WERI-Rb-1 (cell line): ENCODE data around the gene P2RY14.

Source experiments
- DNase-seq: peaks from one replicate; pipeline ENCODE4 v3.0.0-alpha.2; 2020
- H3K27ac ChIP-seq: fragments of 250-450 bp; sonication (Bioruptor Pico); 2 replicates; pipeline ENCODE4 v1.5.1; 2020; ENCODE audit warnings: mild to moderate bottlenecking, moderate library complexity
- H3K27me3 ChIP-seq: fragments of 250-450 bp; sonication (Bioruptor Pico); 2 replicates; pipeline ENCODE4 v1.5.1; 2021; ENCODE audit warnings: mild to moderate bottlenecking, low read depth, moderate library complexity; ENCODE audit not compliant: insufficient read depth, severe bottlenecking
- H3K36me3 ChIP-seq: fragments of 250-450 bp; sonication (Bioruptor Pico); 2 replicates; pipeline ENCODE4 v1.5.1; 2020; ENCODE audit warnings: mild to moderate bottlenecking, moderate library complexity
- H3K4me3 ChIP-seq: 2 replicates; pipeline ENCODE4 v1.5.1; 2011; ENCODE audit warnings: low read depth, mild to moderate bottlenecking, control low read depth, low read length
- H3K9me3 ChIP-seq: fragments of 250-450 bp; sonication (Bioruptor Pico); 2 replicates; pipeline ENCODE4 v1.5.1; 2021; ENCODE audit warnings: mild to moderate bottlenecking, moderate library complexity; ENCODE audit not compliant: severe bottlenecking
- TF ChIP-seq, protein P1 (sequence below): IDR thresholded peaks from 2 replicates; pipeline ENCODE4 v1.5.1; 2011; ENCODE audit warnings: low read depth, mild to moderate bottlenecking, control low read depth, inconsistent platforms, low read length

P2RY14 gene

DNA sequence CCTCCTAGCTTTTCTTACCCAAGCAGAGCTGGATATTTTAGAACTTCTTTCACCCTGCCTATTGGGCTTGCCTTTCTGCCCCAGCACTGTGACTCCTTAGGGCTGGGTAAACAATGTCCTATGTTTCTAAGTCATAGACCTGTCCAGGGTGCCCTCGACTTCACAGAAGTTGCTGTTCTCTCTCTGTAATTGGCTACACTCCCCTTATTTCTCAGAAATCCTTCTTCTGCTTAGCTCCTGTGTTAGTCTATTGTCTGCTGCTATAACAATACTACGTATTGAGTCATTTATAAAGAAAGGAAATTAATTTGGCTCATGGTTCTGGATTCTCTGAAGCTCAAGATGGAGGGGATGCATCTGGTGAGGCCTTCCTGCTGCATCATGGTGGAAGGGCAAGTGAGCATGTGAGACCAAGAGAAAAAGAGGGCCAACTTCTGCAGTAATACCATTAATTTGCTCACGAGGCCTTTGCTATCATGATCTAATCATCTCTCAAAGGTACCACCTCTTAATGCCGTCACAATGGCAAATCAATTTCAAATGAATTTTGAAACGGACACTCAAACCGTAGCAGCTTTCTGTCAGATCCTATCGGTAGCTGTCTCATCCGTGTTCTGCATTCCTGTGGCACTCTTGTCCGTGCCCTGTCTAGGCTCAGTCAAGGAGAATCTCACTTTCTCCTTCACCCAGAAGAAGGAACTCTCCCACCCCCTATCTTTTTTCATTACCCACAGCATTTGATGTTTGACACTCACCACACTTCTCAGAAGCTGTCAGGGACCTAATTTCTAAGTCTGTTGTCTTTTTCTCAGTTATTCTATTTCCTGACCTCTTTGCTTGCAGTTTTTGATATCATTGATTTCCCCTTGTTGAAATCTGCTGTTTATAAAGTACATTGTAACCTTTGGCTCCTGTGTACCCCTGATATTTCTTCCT lies 53.0 kb downstream of the P2RY14 start:
- DNase-seq = no peak
- H3K27me3 ChIP-seq = no peaks in the 10 kb centered on the region
- H3K27ac ChIP-seq = no peak overlapping the region
- TF ChIP-seq, protein P1, sequence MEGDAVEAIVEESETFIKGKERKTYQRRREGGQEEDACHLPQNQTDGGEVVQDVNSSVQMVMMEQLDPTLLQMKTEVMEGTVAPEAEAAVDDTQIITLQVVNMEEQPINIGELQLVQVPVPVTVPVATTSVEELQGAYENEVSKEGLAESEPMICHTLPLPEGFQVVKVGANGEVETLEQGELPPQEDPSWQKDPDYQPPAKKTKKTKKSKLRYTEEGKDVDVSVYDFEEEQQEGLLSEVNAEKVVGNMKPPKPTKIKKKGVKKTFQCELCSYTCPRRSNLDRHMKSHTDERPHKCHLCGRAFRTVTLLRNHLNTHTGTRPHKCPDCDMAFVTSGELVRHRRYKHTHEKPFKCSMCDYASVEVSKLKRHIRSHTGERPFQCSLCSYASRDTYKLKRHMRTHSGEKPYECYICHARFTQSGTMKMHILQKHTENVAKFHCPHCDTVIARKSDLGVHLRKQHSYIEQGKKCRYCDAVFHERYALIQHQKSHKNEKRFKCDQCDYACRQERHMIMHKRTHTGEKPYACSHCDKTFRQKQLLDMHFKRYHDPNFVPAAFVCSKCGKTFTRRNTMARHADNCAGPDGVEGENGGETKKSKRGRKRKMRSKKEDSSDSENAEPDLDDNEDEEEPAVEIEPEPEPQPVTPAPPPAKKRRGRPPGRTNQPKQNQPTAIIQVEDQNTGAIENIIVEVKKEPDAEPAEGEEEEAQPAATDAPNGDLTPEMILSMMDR = no peak
- no peaks in the 10 kb centered on the region for H3K36me3 ChIP-seq
- peaks cover 2% of the 10 kb centered on the region for H3K9me3 ChIP-seq
- H3K4me3 ChIP-seq = no peak overlapping the region

DNA sequence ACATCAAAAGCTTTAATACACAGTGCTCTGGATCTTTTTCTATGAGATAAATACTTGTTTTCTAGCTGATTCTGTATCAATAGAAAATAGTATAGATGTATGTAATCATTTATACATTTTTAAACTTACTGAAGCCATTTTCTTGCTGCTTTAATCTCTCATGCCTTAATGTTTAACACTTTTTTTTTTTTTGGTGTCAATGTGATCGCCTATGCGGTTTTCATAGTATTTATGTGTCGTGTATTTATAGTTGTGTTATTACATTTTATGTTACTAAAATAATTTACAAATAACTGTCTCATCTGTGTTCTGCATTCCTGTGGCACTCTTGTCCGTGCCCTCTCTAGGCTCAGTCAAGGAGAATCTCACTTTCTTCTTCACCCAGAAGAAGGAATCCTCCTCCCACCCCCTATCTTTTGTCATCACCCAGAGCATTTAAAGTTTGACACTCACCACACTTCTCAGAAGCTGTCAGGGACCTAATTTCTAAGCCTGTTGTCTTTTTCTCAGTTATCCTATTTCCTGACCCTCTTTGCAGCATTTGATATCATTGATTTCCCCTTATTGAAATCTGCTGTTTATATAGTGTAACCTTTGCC lies 54.0 kb downstream of the P2RY14 start:
- TF ChIP-seq, protein P1 = no peak
- Histone ChIP-seq H3K27me3 (no peaks in the 10 kb centered on the region), H3K9me3 (peaks cover 2% of the 10 kb centered on the region), H3K4me3 (no peak overlapping the region), H3K27ac (no peak overlapping the region), H3K36me3 (no peaks in the 10 kb centered on the region)
- DNase-seq = no peak

- DNase-seq = no peak
- Histone ChIP-seq H3K36me3 (no peaks in the 10 kb centered on the region), H3K27me3 (no peaks in the 10 kb centered on the region), H3K27ac (no peak overlapping the region), H3K9me3 (peaks cover 2% of the 10 kb centered on the region), H3K4me3 (no peak overlapping the region)
- TF ChIP-seq, protein P1 = no peak
Measured at GRCh38 chr3:151219056-151219455, 59.3 kb downstream of the P2RY14 start.

DNA sequence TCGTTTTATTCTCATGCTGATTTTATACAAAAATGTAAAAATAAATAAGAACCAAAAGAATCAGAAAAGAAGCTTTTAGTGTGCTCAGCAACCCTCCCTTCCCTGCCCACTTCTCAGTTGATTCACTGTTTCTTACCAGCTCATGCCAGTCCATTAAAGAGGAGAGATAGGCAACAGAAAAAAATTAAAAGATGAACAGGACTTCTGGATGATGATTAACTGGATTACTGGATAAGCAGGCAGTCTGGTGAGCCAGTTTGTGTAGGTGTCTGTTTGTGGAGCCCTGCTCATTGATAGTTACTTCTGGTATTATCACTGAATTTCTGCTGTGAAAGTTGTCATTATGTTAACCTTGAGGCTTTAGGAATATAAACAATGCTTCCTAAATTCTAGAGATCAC lies 60.2 kb downstream of the P2RY14 start:
- no peak for DNase-seq
- TF ChIP-seq, protein P1 = no peak
- Histone ChIP-seq H3K36me3 (no peaks in the 10 kb centered on the region), H3K4me3 (no peak overlapping the region), H3K9me3 (peaks cover 2% of the 10 kb centered on the region), H3K27me3 (no peaks in the 10 kb centered on the region), H3K27ac (no peak overlapping the region)

DNA sequence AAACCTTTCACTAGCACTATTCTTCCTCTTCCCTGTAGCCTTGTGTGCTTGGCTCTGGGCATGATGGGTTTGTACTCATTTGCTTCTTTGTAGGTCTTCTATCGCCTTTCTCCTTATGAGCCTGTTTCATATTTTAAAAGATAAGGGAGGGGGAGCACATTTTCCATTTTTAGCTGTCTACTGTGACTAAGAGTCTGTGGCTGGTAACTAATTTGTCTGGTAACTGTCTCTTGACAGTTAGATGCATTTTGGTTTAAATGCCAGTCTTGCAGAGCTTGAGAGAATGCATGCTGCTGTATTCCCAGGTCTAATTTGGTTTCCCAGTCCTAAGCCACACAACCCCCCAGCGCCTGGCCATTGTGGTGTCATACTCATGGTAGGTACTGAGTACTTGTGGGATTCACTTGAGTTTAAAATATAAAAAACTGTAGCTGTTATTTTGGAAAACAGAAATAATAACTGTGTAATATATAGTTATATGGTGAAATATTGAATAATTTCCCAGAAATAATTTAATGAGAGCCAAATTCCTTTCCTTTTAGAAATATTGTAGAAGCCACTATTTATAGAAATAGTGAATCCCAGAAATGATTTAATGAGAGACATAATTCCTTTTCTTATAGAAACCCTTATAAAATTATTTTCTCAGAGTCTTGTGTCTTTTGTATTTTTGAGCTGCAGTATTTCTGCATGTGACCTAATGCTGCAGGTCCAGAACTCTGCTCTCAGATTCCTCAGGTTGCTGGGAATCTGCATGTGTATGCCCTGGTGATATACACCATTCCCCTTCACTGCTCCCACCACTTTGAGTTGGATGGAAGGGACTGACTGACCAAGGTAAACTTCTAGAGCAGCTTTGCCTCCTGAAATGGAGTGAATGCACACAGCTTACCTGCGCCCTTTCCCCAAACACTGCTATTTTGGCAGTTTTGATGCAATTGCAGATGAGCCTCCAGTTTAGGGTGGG lies 61.4 kb downstream of the P2RY14 start:
- H3K36me3 ChIP-seq = no peaks in the 10 kb centered on the region
- TF ChIP-seq, protein P1 = no peak
- H3K27ac ChIP-seq = no peak overlapping the region
- no peak for DNase-seq
- H3K9me3 ChIP-seq = peaks cover 2% of the 10 kb centered on the region
- no peaks in the 10 kb centered on the region for H3K27me3 ChIP-seq
- no peak overlapping the region for H3K4me3 ChIP-seq
